ENCODE results near the gene EXT2. TPM values are rescaled to one million over a fixed set of nuclear protein-coding genes. Genes with fewer than 3 reads are reported as not detected.

Gene EXT2
- total RNA-seq, 1 donor from 2014 or later: 67.7 TPM

DNA sequence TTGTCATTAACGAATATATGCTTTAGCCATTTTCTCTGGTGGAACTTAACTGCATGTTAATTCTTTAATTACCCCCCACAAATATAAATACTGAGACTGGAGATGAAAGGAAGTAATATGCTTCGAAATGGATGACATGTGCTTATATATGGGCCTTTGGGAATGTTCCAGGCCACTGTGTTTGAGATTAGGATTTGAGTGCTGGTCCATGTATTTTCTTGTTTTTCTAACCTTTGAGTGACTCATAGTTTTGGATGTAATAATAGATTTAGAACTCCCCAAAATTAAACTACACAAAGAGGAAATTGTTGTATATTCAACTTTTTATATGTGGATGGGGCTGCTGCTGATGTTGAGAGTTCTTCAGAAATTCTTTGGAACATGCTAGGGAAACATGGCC, 54.2 kb downstream of the EXT2 start:
- no peaks in the 10 kb centered on the region for H4K20me1 ChIP-seq (ENCODE audit: insufficient read depth, low read length)
- Mint-ChIP-seq H3K27ac (ENCODE audit: unreplicated experiment) (no peak overlapping the region), H3K4me3 (ENCODE audit: unreplicated experiment) (no peak overlapping the region), H3K9me3 (ENCODE audit: unreplicated experiment) (peaks cover 2% of the 10 kb centered on the region), H3K36me3 (ENCODE audit: low read depth, unreplicated experiment) (peaks cover 11% of the 10 kb centered on the region), H3K27me3 (ENCODE audit: low read depth, unreplicated experiment) (no peaks in the 10 kb centered on the region), H3K4me1 (ENCODE audit: low read depth, unreplicated experiment) (peaks cover 2% of the 10 kb centered on the region)
- H3K27me3 ChIP-seq (ENCODE audit: insufficient read depth, low read length): no peaks in the 10 kb centered on the region
- no peak overlapping the region for H3K4me2 ChIP-seq (ENCODE audit: low read length)
- H3K36me3 ChIP-seq (ENCODE audit: insufficient read depth, low read length): no peaks in the 10 kb centered on the region
- no peaks in the 10 kb centered on the region for H3K9me3 ChIP-seq (ENCODE audit: insufficient read depth, low read depth, low read length)
- DNase-seq (ENCODE audit: low read depth) (peak; percentile 12), FAIRE-seq (no peak)
- no peak overlapping the region for H2AFZ ChIP-seq (ENCODE audit: low read depth, low read length)
- no peaks in the 10 kb centered on the region for H3K79me2 ChIP-seq (ENCODE audit: insufficient read depth, low read length)
- no peak overlapping the region for H3K4me3 ChIP-seq (ENCODE audit: insufficient read depth, low read depth, low read length)
- H3K4me1 ChIP-seq (ENCODE audit: insufficient read depth, low read length): no peaks in the 10 kb centered on the region
- H3K27ac ChIP-seq (ENCODE audit: low read depth, low read length): no peak overlapping the region
- TF ChIP-seq CTCF (IDR thresholded peaks at IDR 0.05; ENCODE audit: insufficient read depth, low read depth, low read length) (no peak), EZH2 (IDR thresholded peaks at IDR 0.05; ENCODE audit: insufficient read depth, low read length) (no peak)
- no peak overlapping the region for H3K9ac ChIP-seq (ENCODE audit: low read length)

DNA sequence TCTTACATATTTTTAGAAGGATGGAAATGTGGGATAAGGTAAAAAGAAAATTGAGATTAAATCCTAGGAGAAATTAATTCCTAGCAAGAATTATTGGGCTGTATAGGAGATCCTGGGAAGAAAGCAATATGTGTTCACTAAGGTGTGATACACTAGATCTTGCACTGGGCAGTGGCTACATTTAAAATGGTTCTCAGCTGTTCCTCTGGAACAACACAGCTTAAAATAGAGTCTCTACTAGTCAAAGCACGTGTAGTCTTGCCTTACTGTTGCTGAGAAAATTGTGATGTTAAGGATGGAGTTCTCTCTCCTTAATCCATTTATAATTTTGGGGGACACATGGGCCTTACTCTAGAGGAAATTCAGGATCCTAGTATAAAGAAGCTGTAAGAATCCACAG, 54.9 kb downstream of the EXT2 start:
- Histone ChIP-seq H3K4me3 (ENCODE audit: insufficient read depth, low read depth, low read length) (no peak overlapping the region), H3K9ac (ENCODE audit: low read length) (no peak overlapping the region), H3K4me2 (ENCODE audit: low read length) (no peak overlapping the region), H2AFZ (ENCODE audit: low read depth, low read length) (no peak overlapping the region), H3K36me3 (ENCODE audit: insufficient read depth, low read length) (no peaks in the 10 kb centered on the region), H3K27me3 (ENCODE audit: insufficient read depth, low read length) (no peaks in the 10 kb centered on the region), H3K9me3 (ENCODE audit: insufficient read depth, low read depth, low read length) (no peaks in the 10 kb centered on the region), H3K4me1 (ENCODE audit: insufficient read depth, low read length) (no peaks in the 10 kb centered on the region), H3K79me2 (ENCODE audit: insufficient read depth, low read length) (no peaks in the 10 kb centered on the region), H4K20me1 (ENCODE audit: insufficient read depth, low read length) (no peaks in the 10 kb centered on the region), H3K27ac (ENCODE audit: low read depth, low read length) (no peak overlapping the region)
- Mint-ChIP-seq H3K9me3 (ENCODE audit: unreplicated experiment) (peaks cover 2% of the 10 kb centered on the region), H3K36me3 (ENCODE audit: low read depth, unreplicated experiment) (peaks cover 11% of the 10 kb centered on the region), H3K4me1 (ENCODE audit: low read depth, unreplicated experiment) (no peaks in the 10 kb centered on the region), H3K27ac (ENCODE audit: unreplicated experiment) (no peak overlapping the region), H3K4me3 (ENCODE audit: unreplicated experiment) (no peak overlapping the region), H3K27me3 (ENCODE audit: low read depth, unreplicated experiment) (no peaks in the 10 kb centered on the region)
- no peak for TF ChIP-seq EZH2 (IDR thresholded peaks at IDR 0.05; ENCODE audit: insufficient read depth, low read length)
- no peak for TF ChIP-seq CTCF (IDR thresholded peaks at IDR 0.05; ENCODE audit: insufficient read depth, low read depth, low read length)
- DNase-seq (ENCODE audit: low read depth): no peak
- no peak for FAIRE-seq

- Histone ChIP-seq H3K9me3 (ENCODE audit: insufficient read depth, low read depth, low read length) (no peaks in the 10 kb centered on the region), H2AFZ (ENCODE audit: low read depth, low read length) (no peak overlapping the region), H4K20me1 (ENCODE audit: insufficient read depth, low read length) (peaks cover 11% of the 10 kb centered on the region), H3K27me3 (ENCODE audit: insufficient read depth, low read length) (no peaks in the 10 kb centered on the region), H3K36me3 (ENCODE audit: insufficient read depth, low read length) (no peaks in the 10 kb centered on the region), H3K4me1 (ENCODE audit: insufficient read depth, low read length) (no peaks in the 10 kb centered on the region), H3K4me3 (ENCODE audit: insufficient read depth, low read depth, low read length) (no peak overlapping the region), H3K4me2 (ENCODE audit: low read length) (no peak overlapping the region), H3K79me2 (ENCODE audit: insufficient read depth, low read length) (no peaks in the 10 kb centered on the region), H3K9ac (ENCODE audit: low read length) (no peak overlapping the region), H3K27ac (ENCODE audit: low read depth, low read length) (no peak overlapping the region)
- no peak for TF ChIP-seq CTCF (IDR thresholded peaks at IDR 0.05; ENCODE audit: insufficient read depth, low read depth, low read length)
- no peak for TF ChIP-seq EZH2 (IDR thresholded peaks at IDR 0.05; ENCODE audit: insufficient read depth, low read length)
- H3K36me3 Mint-ChIP-seq (ENCODE audit: low read depth, unreplicated experiment): peaks cover 6% of the 10 kb centered on the region
- H3K4me1 Mint-ChIP-seq (ENCODE audit: low read depth, unreplicated experiment): no peaks in the 10 kb centered on the region
- H3K4me3 Mint-ChIP-seq (ENCODE audit: unreplicated experiment): no peak overlapping the region
- FAIRE-seq (no peak), DNase-seq (ENCODE audit: low read depth) (no peak)
- no peaks in the 10 kb centered on the region for H3K9me3 Mint-ChIP-seq (ENCODE audit: unreplicated experiment)
- no peak overlapping the region for H3K27ac Mint-ChIP-seq (ENCODE audit: unreplicated experiment)
- no peaks in the 10 kb centered on the region for H3K27me3 Mint-ChIP-seq (ENCODE audit: low read depth, unreplicated experiment)
Measured at GRCh38 chr11:44157019-44157418, 61.5 kb downstream of the EXT2 start.

Data from astrocyte (in vitro differentiated cells and primary cell).